ENCODE measurements around the gene EID2.

Gene EID2

DNA sequence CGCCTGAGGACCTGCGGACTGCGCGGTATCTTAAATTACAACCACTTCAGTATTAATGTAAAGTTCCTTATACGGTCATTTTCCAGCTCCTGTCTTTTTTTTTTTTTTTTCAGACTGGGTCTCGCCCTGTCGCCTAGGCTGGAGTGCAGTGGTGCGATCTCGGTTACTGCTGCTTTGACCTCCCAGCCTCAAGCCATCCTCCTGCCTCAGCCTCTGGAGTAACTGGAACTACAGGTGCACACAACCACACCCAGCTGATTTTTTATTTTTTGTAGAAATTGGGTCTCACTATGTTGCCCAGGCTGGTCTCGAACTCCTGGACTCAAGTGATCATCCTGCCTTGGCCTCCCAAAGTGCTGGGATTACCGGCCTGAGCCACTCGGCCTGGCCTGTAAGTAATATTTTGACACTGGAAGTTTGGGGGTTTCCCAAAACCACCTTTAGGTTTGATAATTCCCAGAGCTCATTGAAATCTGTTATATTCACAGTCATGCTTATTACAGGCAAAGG lies 6.9 kb downstream of the EID2 start:
- no peak for TF ChIP-seq SUZ12 (IDR thresholded peaks at IDR 0.05; ENCODE audit: extremely low read depth, insufficient read depth, insufficient read length)
- TF ChIP-seq ZNF274 (IDR thresholded peaks at IDR 0.05; ENCODE audit: low read depth, low read length) = no peak
- Histone ChIP-seq H3K4me1 (ENCODE audit: insufficient read depth, insufficient read length) (no peaks in the 10 kb centered on the region), H3K9me3 (ENCODE audit: insufficient read depth, low read length) (peaks cover 5% of the 10 kb centered on the region; the same call in 1 of the 2 replicates), H3K9ac (ENCODE audit: insufficient read length, low read depth) (no peak overlapping the region), H3K36me3 (ENCODE audit: insufficient read depth, insufficient read length, low read length) (peaks cover 6% of the 10 kb centered on the region), H3K27me3 (ENCODE audit: insufficient read depth, insufficient read length) (no peaks in the 10 kb centered on the region), H3K4me3 (ENCODE audit: insufficient read length, low read depth) (no peak overlapping the region)
- no peak for DNase-seq (ENCODE audit: low read depth, low spot score)

DNA sequence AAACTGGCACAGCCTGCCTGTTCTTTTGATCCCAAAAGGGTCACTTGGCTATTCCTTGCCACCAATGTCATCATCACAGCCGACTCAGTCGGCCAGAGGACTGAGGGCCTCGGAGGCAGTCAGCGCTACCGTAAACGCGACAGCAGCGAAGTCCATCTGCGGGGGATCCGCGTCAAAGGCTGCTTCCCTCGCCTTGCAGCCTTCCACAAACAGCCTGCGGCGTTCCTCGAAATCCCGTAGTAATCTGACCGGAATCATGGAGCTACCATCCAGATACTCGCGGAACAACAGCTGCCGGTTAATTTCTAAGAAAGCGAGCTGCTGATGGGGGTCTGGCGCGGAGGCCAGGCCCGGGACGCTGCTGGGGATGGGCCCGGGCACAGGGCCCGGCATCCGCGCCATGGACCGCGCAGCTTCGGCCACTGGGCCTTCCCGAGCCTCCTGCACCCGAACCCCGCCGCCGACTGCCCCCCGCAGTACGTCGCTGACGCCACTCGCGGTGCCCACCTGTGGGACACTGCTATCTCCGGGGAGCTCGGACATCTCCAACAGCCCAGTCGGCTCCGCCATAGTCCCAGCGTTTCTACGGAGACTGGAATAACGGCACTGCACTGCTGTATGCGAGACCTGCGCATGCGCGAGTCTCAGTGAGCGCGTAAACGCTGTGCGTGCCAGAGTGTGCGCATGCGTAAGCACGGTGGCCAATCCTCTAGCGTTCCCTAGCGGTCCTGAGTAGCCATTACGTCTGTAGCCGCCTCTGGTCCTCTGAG lies 7.5 kb downstream of the EID2 start, which contains the start of gene EID2B:
Gene EID2B, minus strand, starts transcription at position 620 of the 770 bp plus-strand sequence. Its CDS starts 50 bp downstream, at position 570.
- Histone ChIP-seq H3K4me3 (ENCODE audit: insufficient read length, low read depth) (peak within 1 kb of the TSS; percentile 79), H3K27me3 (ENCODE audit: insufficient read depth, insufficient read length) (no peaks in the 10 kb centered on the region), H3K36me3 (ENCODE audit: insufficient read depth, insufficient read length, low read length) (peaks cover 6% of the 10 kb centered on the region), H3K4me1 (ENCODE audit: insufficient read depth, insufficient read length) (no peaks in the 10 kb centered on the region), H3K9me3 (ENCODE audit: insufficient read depth, low read length) (peaks cover 5% of the 10 kb centered on the region; the same call in 1 of the 2 replicates), H3K9ac (ENCODE audit: insufficient read length, low read depth) (peak within 1 kb of the TSS; percentile 79)
- DNase-seq (ENCODE audit: low read depth, low spot score) = peak; percentile 91
- no peak for TF ChIP-seq YY1 (IDR thresholded peaks at IDR 0.05; ENCODE audit: insufficient read depth, insufficient read length)

DNA sequence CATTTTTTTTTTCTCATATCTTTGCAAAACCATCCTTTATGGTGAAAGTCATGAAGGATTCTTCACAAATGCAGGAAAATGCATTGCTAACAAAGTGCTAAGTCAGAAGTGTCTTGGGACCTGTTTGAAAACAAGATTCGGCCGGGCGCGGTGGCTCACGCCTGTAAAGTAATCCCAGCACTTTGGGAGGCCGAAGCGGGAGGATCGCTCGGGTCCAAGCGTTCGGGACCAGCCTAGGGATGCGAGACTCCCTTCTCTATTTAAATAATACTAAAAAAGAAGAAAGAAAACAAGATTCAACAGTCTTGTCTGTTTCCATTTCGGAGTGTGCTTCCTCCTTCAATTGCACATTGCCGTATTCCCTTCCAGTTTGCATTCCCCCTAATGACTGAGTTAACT lies 8.1 kb downstream of the EID2 start:
- H3K36me3 ChIP-seq (ENCODE audit: insufficient read depth, insufficient read length, low read length) = peaks cover 6% of the 10 kb centered on the region
- no peak for TF ChIP-seq ZNF274 (IDR thresholded peaks at IDR 0.05; ENCODE audit: low read depth, low read length)
- H3K9me3 ChIP-seq (ENCODE audit: insufficient read depth, low read length) = peaks cover 5% of the 10 kb centered on the region; the same call in 1 of the 2 replicates
- H3K9ac ChIP-seq (ENCODE audit: insufficient read length, low read depth) = peak overlapping the region; percentile 79
- H3K4me1 ChIP-seq (ENCODE audit: insufficient read depth, insufficient read length) = no peaks in the 10 kb centered on the region
- no peaks in the 10 kb centered on the region for H3K27me3 ChIP-seq (ENCODE audit: insufficient read depth, insufficient read length)
- DNase-seq (ENCODE audit: low read depth, low spot score) = no peak
- H3K4me3 ChIP-seq (ENCODE audit: insufficient read length, low read depth) = peak overlapping the region; percentile 79

DNA sequence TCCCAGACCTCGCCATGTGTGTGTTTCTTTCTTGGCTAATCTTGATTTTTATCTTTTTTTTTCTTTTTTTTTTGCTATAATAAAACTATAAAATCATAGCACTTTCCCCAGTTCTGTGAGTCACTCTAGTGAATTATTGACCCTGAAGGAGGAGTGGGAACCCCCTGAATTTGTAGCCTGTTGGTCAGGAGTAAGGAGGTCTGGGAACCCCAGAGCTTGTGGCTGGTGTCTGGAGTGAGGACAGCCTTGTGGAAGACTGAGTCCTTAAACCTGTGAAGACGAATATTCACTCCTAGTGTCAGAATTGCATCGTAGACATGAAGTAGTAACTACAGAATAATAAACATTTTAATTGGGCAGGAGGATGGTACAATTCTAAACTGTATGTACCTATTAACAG lies 14.8 kb downstream of the EID2 start:
- no peak for TF ChIP-seq YY1 (IDR thresholded peaks at IDR 0.05; ENCODE audit: insufficient read depth, insufficient read length)
- no peak for TF ChIP-seq SUZ12 (IDR thresholded peaks at IDR 0.05; ENCODE audit: extremely low read depth, insufficient read depth, insufficient read length)
- TF ChIP-seq ZNF274 (IDR thresholded peaks at IDR 0.05; ENCODE audit: low read depth, low read length) = no peak
- DNase-seq (ENCODE audit: low read depth, low spot score) = no peak
- no peaks in the 10 kb centered on the region for H3K27me3 ChIP-seq (ENCODE audit: insufficient read depth, insufficient read length)
- no peak overlapping the region for H3K9ac ChIP-seq (ENCODE audit: insufficient read length, low read depth)
- H3K36me3 ChIP-seq (ENCODE audit: insufficient read depth, insufficient read length, low read length) = no peaks in the 10 kb centered on the region
- no peak overlapping the region for H3K4me3 ChIP-seq (ENCODE audit: insufficient read length, low read depth)
- H3K9me3 ChIP-seq (ENCODE audit: insufficient read depth, low read length) = no peaks in the 10 kb centered on the region
- no peaks in the 10 kb centered on the region for H3K4me1 ChIP-seq (ENCODE audit: insufficient read depth, insufficient read length)

DNA sequence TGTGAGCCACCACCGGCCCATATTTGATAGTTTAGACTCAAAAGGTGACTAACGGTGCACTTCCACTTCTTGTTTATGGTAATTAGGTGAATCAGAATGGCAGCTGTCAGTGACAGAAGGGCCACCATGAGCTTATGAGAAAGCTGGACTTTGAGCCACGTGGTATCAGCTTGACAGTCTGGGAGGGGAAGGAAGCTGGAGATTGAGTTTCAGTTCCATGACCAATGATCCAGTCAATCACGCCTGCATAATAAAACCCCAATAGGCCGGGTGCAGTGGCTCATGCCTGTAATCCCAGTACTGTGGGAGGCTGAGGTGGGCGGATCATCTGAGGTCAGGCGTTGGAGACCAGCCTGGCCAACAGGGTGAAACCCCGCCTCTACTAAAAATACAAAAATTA lies 15.5 kb downstream of the EID2 start:
- Histone ChIP-seq H3K4me1 (ENCODE audit: insufficient read depth, insufficient read length) (no peaks in the 10 kb centered on the region), H3K27me3 (ENCODE audit: insufficient read depth, insufficient read length) (no peaks in the 10 kb centered on the region), H3K4me3 (ENCODE audit: insufficient read length, low read depth) (no peak overlapping the region), H3K36me3 (ENCODE audit: insufficient read depth, insufficient read length, low read length) (no peaks in the 10 kb centered on the region), H3K9me3 (ENCODE audit: insufficient read depth, low read length) (no peaks in the 10 kb centered on the region), H3K9ac (ENCODE audit: insufficient read length, low read depth) (no peak overlapping the region)
- TF ChIP-seq ZNF274 (IDR thresholded peaks at IDR 0.05; ENCODE audit: low read depth, low read length) (no peak), YY1 (IDR thresholded peaks at IDR 0.05; ENCODE audit: insufficient read depth, insufficient read length) (no peak), SUZ12 (IDR thresholded peaks at IDR 0.05; ENCODE audit: extremely low read depth, insufficient read depth, insufficient read length) (no peak)
- DNase-seq (ENCODE audit: low read depth, low spot score) = no peak

DNA sequence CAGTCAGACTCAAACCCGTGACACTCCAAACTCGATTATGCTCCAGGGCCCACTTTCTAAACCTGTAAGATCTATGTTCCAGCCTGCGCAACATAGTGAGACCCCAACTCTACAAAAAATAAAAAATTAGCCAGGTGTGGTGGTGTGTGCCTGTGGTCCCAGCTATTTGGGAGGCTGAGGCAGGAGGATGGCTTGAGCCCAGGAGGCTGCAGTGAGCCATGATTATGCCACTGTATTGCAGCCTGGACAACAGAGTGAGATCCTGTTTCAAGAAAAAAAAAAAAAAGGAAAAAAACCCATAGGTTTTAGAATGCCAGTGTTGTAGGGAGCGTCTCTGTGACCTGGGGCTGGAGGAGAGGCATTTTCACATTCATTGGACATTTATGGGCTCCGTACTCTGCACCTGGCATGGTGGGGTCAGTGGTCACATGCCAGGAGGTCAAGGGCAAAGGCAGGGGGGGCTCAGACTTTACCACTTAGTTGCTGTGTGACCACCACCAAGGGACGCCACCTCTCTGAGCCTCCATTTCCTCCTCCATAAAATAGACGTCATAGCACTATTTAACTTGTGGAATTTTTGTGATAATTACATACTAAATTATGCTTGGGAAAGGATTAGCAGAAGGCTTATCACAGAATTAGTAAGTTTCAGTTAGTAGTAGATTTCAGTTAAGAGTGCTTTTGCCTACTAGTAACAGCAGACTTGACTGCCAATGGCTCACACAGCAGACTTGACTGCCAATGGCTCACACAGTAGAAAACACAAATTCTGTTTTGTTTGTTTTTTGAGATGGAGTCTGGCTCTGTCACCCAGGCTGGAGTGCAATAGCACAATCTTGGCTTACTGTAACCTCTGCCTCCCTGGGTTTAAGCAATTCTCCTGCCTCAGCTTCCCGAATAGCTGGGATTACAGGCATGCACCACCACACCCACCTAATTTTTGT lies 19.1 kb downstream of the EID2 start:
- Histone ChIP-seq H3K4me3 (ENCODE audit: insufficient read length, low read depth) (no peak overlapping the region), H3K36me3 (ENCODE audit: insufficient read depth, insufficient read length, low read length) (no peaks in the 10 kb centered on the region), H3K9ac (ENCODE audit: insufficient read length, low read depth) (no peak overlapping the region), H3K27me3 (ENCODE audit: insufficient read depth, insufficient read length) (peaks cover 6% of the 10 kb centered on the region), H3K4me1 (ENCODE audit: insufficient read depth, insufficient read length) (no peaks in the 10 kb centered on the region), H3K9me3 (ENCODE audit: insufficient read depth, low read length) (no peaks in the 10 kb centered on the region)
- TF ChIP-seq SUZ12 (IDR thresholded peaks at IDR 0.05; ENCODE audit: extremely low read depth, insufficient read depth, insufficient read length) (no peak), YY1 (IDR thresholded peaks at IDR 0.05; ENCODE audit: insufficient read depth, insufficient read length) (no peak), ZNF274 (IDR thresholded peaks at IDR 0.05; ENCODE audit: low read depth, low read length) (no peak)
- DNase-seq (ENCODE audit: low read depth, low spot score) = no peak

DNA sequence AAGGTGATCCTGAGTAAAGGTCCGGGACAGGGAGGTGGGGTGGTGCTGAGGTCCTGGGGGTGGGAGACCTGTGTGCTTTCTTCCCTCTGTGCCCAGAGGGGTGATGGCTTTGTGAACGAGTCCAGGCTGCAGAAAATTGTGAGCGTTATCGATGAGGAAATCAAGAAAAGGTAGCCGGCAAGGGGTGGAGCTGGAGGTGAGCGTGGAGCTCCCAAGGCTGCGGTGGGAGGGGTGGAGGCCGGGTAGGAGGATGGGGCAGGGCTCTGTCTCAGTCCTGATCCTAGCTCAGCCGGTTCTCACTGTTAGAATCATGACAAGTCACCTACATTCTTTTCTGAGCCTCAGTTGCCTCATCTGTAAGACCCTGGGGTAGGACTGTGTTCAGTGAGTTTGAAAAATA lies 21.0 kb downstream of the EID2 start:
- Histone ChIP-seq H3K4me1 (ENCODE audit: insufficient read depth, insufficient read length) (no peaks in the 10 kb centered on the region), H3K9me3 (ENCODE audit: insufficient read depth, low read length) (no peaks in the 10 kb centered on the region), H3K4me3 (ENCODE audit: insufficient read length, low read depth) (peak overlapping the region; percentile 23), H3K36me3 (ENCODE audit: insufficient read depth, insufficient read length, low read length) (no peaks in the 10 kb centered on the region), H3K9ac (ENCODE audit: insufficient read length, low read depth) (peak overlapping the region; percentile 61), H3K27me3 (ENCODE audit: insufficient read depth, insufficient read length) (peaks cover 22% of the 10 kb centered on the region)
- TF ChIP-seq SUZ12 (IDR thresholded peaks at IDR 0.05; ENCODE audit: extremely low read depth, insufficient read depth, insufficient read length) (no peak), ZNF274 (IDR thresholded peaks at IDR 0.05; ENCODE audit: low read depth, low read length) (no peak), YY1 (IDR thresholded peaks at IDR 0.05; ENCODE audit: insufficient read depth, insufficient read length) (no peak)
- no peak for DNase-seq (ENCODE audit: low read depth, low spot score)
